ENCODE measurements around the gene ELMO1. TPM values are rescaled to one million over a fixed set of nuclear protein-coding genes. Genes with fewer than 3 reads are reported as not detected.

ELMO1 gene
- total and polyA plus RNA-seq, 11 donors, result 6.9 to 38.6 (median 14.7) TPM

DNA sequence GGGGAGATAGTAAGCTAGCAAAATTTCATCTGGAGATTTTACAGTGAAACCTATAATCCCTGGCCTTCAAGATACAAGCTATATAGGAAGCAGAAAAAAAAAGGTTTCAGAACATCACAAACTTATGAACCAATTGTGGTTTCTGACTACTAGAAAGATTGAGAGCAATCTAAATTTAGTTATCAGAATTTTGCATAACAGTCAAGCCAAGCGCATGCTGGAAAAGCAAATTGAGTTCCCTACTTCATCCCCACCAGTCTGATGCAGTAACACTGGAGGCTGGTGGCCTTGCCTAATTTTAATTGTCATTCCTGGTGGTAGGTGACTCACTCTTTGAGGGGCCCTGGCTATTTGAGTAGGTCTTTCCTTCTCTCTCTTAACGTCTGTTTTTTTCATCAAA lies 46.3 kb upstream of the ELMO1 start:
- TF ChIP-seq, protein P1, sequence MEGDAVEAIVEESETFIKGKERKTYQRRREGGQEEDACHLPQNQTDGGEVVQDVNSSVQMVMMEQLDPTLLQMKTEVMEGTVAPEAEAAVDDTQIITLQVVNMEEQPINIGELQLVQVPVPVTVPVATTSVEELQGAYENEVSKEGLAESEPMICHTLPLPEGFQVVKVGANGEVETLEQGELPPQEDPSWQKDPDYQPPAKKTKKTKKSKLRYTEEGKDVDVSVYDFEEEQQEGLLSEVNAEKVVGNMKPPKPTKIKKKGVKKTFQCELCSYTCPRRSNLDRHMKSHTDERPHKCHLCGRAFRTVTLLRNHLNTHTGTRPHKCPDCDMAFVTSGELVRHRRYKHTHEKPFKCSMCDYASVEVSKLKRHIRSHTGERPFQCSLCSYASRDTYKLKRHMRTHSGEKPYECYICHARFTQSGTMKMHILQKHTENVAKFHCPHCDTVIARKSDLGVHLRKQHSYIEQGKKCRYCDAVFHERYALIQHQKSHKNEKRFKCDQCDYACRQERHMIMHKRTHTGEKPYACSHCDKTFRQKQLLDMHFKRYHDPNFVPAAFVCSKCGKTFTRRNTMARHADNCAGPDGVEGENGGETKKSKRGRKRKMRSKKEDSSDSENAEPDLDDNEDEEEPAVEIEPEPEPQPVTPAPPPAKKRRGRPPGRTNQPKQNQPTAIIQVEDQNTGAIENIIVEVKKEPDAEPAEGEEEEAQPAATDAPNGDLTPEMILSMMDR (IDR thresholded peaks at IDR 0.05), result no peak
- no peak for TF ChIP-seq POLR2A (IDR thresholded peaks at IDR 0.05)
- no peak for ATAC-seq
- intact Hi-C loops (cut with DNase I), result loop anchor here (1.0 to 10.0 kb wide), 7 partner anchors 38 to 288 kb away; no protein-coding TSS in a partner anchor
- H3K4me3 ChIP-seq, result no peak overlapping the region
- H3K36me3 ChIP-seq, result no peaks in the 10 kb centered on the region
- DNase-seq, result no peak
- WGBS, 4 donors, result 45 to 53% (median 47%) methylated on average over 2 of the region's 2 CpGs
- peaks cover 0 to 3% (median 0%) of the 10 kb centered on the region in 12 donors for H3K4me1 ChIP-seq
- H3K27ac ChIP-seq, result no peak overlapping the region
- H3K9me3 ChIP-seq, result no peaks in the 10 kb centered on the region
- no peaks in the 10 kb centered on the region for H3K27me3 ChIP-seq

DNA sequence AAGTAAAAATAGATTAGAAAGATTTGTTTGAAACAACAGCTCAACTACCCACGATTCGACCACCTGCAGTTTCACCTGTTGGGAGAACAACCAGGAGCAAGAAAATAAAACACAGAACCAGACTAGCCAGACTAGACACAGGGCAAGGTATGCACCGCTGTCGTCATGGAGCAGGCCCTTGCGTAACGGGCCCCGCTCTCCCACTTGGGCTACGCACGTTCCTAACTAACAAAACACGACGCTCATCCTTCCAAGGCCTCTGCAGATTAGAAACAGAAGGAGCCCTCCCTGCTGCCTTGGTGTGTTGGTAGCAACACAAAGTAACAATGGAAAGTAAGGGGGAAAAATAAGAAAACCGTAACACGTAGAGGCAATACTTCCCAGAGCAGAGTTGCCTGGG lies 45.1 kb upstream of the ELMO1 start:
- Histone ChIP-seq H3K36me3 (no peaks in the 10 kb centered on the region), H3K4me1 (peaks cover 0 to 3% (median 0%) of the 10 kb centered on the region in 12 donors), H3K4me3 (no peak overlapping the region), H3K27ac (no peak overlapping the region), H3K27me3 (no peaks in the 10 kb centered on the region), H3K9me3 (no peaks in the 10 kb centered on the region)
- intact Hi-C loops (cut with DNase I), result loop anchor here in 8 of 10 donors (2.0 to 10.0 kb wide), 5 partner anchors 37 to 285 kb away; no protein-coding TSS in a partner anchor
- 79 to 96% (median 92%) methylated on average over 13 of the region's 13 CpGs for WGBS, 4 donors
- no peak for TF ChIP-seq POLR2A (IDR thresholded peaks at IDR 0.05)
- TF ChIP-seq, protein P1 (IDR thresholded peaks at IDR 0.05), result no peak
- DNase-seq, result no peak
- no peak for ATAC-seq

DNA sequence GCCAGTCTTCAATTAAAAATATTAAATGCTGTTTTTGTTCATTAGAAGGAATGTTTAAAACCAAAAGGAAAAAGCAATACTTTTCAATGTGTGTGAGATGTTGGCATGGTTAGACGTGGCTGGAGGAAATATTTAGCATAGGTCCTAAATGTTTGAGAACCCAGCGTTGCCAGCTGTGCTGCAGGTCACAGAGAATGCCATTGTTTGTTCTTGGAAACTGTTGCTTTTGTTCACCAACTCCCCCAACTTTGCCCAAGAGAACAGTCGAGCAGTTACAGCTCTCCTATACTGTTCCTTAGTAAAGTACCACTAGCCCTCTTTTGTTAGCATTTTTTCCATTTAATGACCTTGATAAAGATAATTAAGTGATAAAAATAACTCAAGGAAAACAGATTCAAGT lies 44.5 kb upstream of the ELMO1 start:
- DNase-seq, result no peak
- no peak overlapping the region for H3K27ac ChIP-seq
- intact Hi-C loops (cut with DNase I), result loop anchor here in 7 of 10 donors (5.0 to 10.0 kb wide), 4 partner anchors 36 to 258 kb away; no protein-coding TSS in a partner anchor
- TF ChIP-seq, protein P1 (IDR thresholded peaks at IDR 0.05), result no peak
- TF ChIP-seq POLR2A (IDR thresholded peaks at IDR 0.05), result no peak
- peaks cover 0 to 3% (median 0%) of the 10 kb centered on the region in 12 donors for H3K4me1 ChIP-seq
- H3K9me3 ChIP-seq, result peaks cover 0 to 6% (median 2%) of the 10 kb centered on the region in 12 donors
- no peak overlapping the region for H3K4me3 ChIP-seq
- 63 to 73% (median 66%) methylated on average over 3 of the region's 3 CpGs for WGBS, 4 donors
- no peak for ATAC-seq
- no peaks in the 10 kb centered on the region for H3K27me3 ChIP-seq
- H3K36me3 ChIP-seq, result no peaks in the 10 kb centered on the region

DNA sequence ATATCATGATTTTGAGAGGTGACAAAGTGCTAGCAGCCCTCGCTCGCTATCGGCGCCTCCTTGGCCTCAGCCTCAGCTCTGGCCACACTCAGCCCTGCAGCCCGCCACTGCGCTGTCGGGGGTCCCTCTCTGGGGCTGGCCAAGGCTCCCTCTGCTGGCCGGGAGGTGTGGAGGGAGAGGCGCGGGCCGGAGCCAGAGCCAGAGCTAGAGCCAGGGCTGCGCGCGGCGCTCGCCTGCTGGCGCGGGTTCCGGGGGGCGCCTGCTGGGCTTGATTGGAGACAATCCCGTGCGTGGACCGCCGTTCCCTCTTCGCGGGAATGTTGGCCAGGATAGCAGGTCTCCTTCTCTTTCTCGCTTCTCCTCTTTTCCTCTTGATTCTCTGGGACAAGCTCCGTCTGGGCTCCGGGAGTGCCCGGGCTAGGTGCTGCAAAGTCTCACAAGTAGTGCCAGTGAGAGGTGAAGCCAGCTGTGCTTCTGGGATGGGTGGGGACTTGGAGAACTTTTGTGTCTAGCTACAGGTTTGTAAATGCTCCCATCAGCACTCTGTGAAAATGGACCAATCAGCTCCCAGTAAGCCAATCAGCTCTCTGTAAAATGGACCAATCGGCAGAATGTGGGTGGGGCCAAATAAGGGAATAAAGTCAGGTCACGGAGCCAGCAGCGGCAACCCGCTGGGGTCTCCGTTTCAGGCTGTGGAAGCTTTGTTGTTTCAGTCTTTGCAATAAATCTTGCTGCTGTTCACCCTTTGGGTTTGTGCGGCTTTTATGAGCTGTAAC lies 43.4 kb upstream of the ELMO1 start:
- no peak for DNase-seq
- Histone ChIP-seq H3K4me1 (peaks cover 0 to 3% (median 0%) of the 10 kb centered on the region in 12 donors), H3K27me3 (no peaks in the 10 kb centered on the region), H3K4me3 (no peak overlapping the region), H3K27ac (no peak overlapping the region), H3K9me3 (peaks cover 0 to 11% (median 4%) of the 10 kb centered on the region in 12 donors), H3K36me3 (no peaks in the 10 kb centered on the region)
- intact Hi-C loops (cut with DNase I), result loop anchor here in 7 of 10 donors (5.0 to 10.0 kb wide), 4 partner anchors 35 to 257 kb away; no protein-coding TSS in a partner anchor
- TF ChIP-seq POLR2A (IDR thresholded peaks at IDR 0.05), result no peak
- TF ChIP-seq, protein P1 (IDR thresholded peaks at IDR 0.05), result peak in 1 of 12 donors; percentile 8
- no peak for ATAC-seq
- WGBS, 4 donors, result 93 to 96% (median 93%) methylated on average over 35 to 36 of the region's 36 CpGs

Data from heart left ventricle (tissue), 16 donors.